ENCODE measurements around the gene PDGFB. TPM values are rescaled to one million over a fixed set of nuclear protein-coding genes. Genes with fewer than 3 reads are reported as not detected.

The PDGFB gene
- total and polyA plus RNA-seq, 2 donors (not counting 1 experiment from before 2014, with no cell fraction given): 0.04 TPM; not detected in 1

- H3K4me3 ChIP-seq (ENCODE audit: control extremely low read depth in 1 of 5, extremely low read depth in 1 of 5, insufficient read depth in 1 of 5, low read depth in 2 of 5, low read length in 4 of 5): no peak overlapping the region
- ChIA-PET POLR2A (no interaction called here), CTCF (no interaction called here)
- no peak overlapping the region for H3K27ac ChIP-seq (ENCODE audit: low read length in 2 of 2)
- H3K4me1 ChIP-seq (ENCODE audit: control insufficient read depth in 2 of 2, insufficient read depth in 2 of 2, low read length in 2 of 2): no peaks in the 10 kb centered on the region
- H3K9me3 Mint-ChIP-seq (ENCODE audit: insufficient read depth): peaks cover 2% of the 10 kb centered on the region
- no peaks in the 10 kb centered on the region for H3K36me3 ChIP-seq (replicated peaks in 1 of 2; ENCODE audit: control extremely low read depth in 1 of 2, control insufficient read depth in 1 of 2, extremely low read depth in 1 of 2, insufficient read depth in 2 of 2, low read length in 1 of 2)
- intact Hi-C loops (cut with micrococcal nuclease): no loop called here
- no peaks in the 10 kb centered on the region for H3K79me2 ChIP-seq (ENCODE audit: control insufficient read depth, insufficient read depth, low read length)
- WGBS (ENCODE audit: insufficient coverage): 70% methylated on average over 20 of the region's 23 CpGs
- H3K27me3 Mint-ChIP-seq: peaks cover 25% of the 10 kb centered on the region
- no peak overlapping the region for H3K27ac Mint-ChIP-seq
- peaks cover 0 to 17% (median 0%) of the 10 kb centered on the region in 4 experiments for H3K27me3 ChIP-seq (replicated peaks in 1 of 4; ENCODE audit: control extremely low read depth in 1 of 4, control insufficient read depth in 3 of 4, insufficient read depth in 4 of 4, low read length in 3 of 4)
- no peak for ATAC-seq (ENCODE audit: low read depth)
- H3K4me2 ChIP-seq (replicated peaks; ENCODE audit: low read depth, low read length, poor library complexity, severe bottlenecking): no peak overlapping the region
- H3K9ac ChIP-seq (ENCODE audit: low read length): no peak overlapping the region
- no peaks in the 10 kb centered on the region for H4K20me1 ChIP-seq (ENCODE audit: control insufficient read depth, insufficient read depth, low read length, poor library complexity, severe bottlenecking)
- no peak for TF ChIP-seq CTCF (IDR thresholded peaks at IDR 0.05)
- TF ChIP-seq EZH2 (IDR thresholded peaks at IDR 0.05; ENCODE audit: borderline replicate concordance, insufficient read depth, low read depth, low read length, poor library complexity, severe bottlenecking): no peak
- H3K4me1 Mint-ChIP-seq: no peaks in the 10 kb centered on the region
- peaks cover 0 to 25% (median 0%) of the 10 kb centered on the region in 3 donors for H3K9me3 ChIP-seq (ENCODE audit: control extremely low read depth in 1 of 3, control insufficient read depth in 2 of 3, insufficient read depth in 1 of 3, low read length in 2 of 3)
- DNase-seq: no peak
- no peak overlapping the region for H3K4me3 Mint-ChIP-seq
- no peak overlapping the region for H2AFZ ChIP-seq (ENCODE audit: insufficient read depth, low read depth, low read length, poor library complexity, severe bottlenecking)
Observed at GRCh38 chr22:39184586-39185577, 59.9 kb downstream of the PDGFB start.

GRCh38 chr22:39183991-39184585 lies 60.7 kb downstream of the PDGFB start:
- Histone ChIP-seq H3K9ac (ENCODE audit: low read length) (no peak overlapping the region), H2AFZ (ENCODE audit: insufficient read depth, low read depth, low read length, poor library complexity, severe bottlenecking) (no peak overlapping the region), H3K9me3 (ENCODE audit: control extremely low read depth in 1 of 3, control insufficient read depth in 2 of 3, insufficient read depth in 1 of 3, low read length in 2 of 3) (peaks cover 0 to 25% (median 0%) of the 10 kb centered on the region in 3 donors), H3K27ac (ENCODE audit: low read length in 2 of 2) (no peak overlapping the region), H3K36me3 (replicated peaks in 1 of 2; ENCODE audit: control extremely low read depth in 1 of 2, control insufficient read depth in 1 of 2, extremely low read depth in 1 of 2, insufficient read depth in 2 of 2, low read length in 1 of 2) (no peaks in the 10 kb centered on the region), H3K4me1 (ENCODE audit: control insufficient read depth in 2 of 2, insufficient read depth in 2 of 2, low read length in 2 of 2) (no peaks in the 10 kb centered on the region), H3K4me2 (replicated peaks; ENCODE audit: low read depth, low read length, poor library complexity, severe bottlenecking) (no peak overlapping the region), H3K4me3 (ENCODE audit: control extremely low read depth in 1 of 5, extremely low read depth in 1 of 5, insufficient read depth in 1 of 5, low read depth in 2 of 5, low read length in 4 of 5) (no peak overlapping the region), H3K27me3 (replicated peaks in 1 of 4; ENCODE audit: control extremely low read depth in 1 of 4, control insufficient read depth in 3 of 4, insufficient read depth in 4 of 4, low read length in 3 of 4) (peaks cover 0 to 17% (median 0%) of the 10 kb centered on the region in 4 experiments), H3K79me2 (ENCODE audit: control insufficient read depth, insufficient read depth, low read length) (no peaks in the 10 kb centered on the region), H4K20me1 (ENCODE audit: control insufficient read depth, insufficient read depth, low read length, poor library complexity, severe bottlenecking) (no peaks in the 10 kb centered on the region)
- TF ChIP-seq CTCF (IDR thresholded peaks at IDR 0.05): no peak
- no peak for TF ChIP-seq EZH2 (IDR thresholded peaks at IDR 0.05; ENCODE audit: borderline replicate concordance, insufficient read depth, low read depth, low read length, poor library complexity, severe bottlenecking)
- DNase-seq: no peak
- ATAC-seq (ENCODE audit: low read depth): no peak
- intact Hi-C loops (cut with micrococcal nuclease): no loop called here
- no peak overlapping the region for H3K27ac Mint-ChIP-seq
- POLR2A ChIA-PET: no interaction called here
- no peaks in the 10 kb centered on the region for H3K4me1 Mint-ChIP-seq
- CTCF ChIA-PET: no interaction called here
- H3K9me3 Mint-ChIP-seq (ENCODE audit: insufficient read depth): peaks cover 2% of the 10 kb centered on the region
- peaks cover 17% of the 10 kb centered on the region for H3K27me3 Mint-ChIP-seq
- WGBS (ENCODE audit: insufficient coverage): 80% methylated on average over 12 of the region's 13 CpGs
- H3K4me3 Mint-ChIP-seq: no peak overlapping the region

Measured in B cell (primary cell).